ENCODE measurements around the gene CCR1.
"Not testable (repeated sequence)": the region's sequence is repeated elsewhere in the genome, so short reads cannot be mapped to it uniquely, and the experiment has no call there.

Gene CCR1

GRCh38 chr3:46212101-46212500, 4.0 kb upstream of the CCR1 start:
- DNase-seq (ENCODE audit: low read depth in 2 of 2) = no peak

GRCh38 chr3:46209746-46210470, 1.8 kb upstream of the CCR1 start:
- DNase-seq (ENCODE audit: low read depth in 2 of 2) = no peak

GRCh38 chr3:46209053-46209452, 940 bp upstream of the CCR1 start:
- no peak for DNase-seq (ENCODE audit: low read depth in 2 of 2)

GRCh38 chr3:46207514-46207913, 599 bp downstream of the CCR1 start:
- DNase-seq (ENCODE audit: low read depth in 2 of 2) = not testable (repeated sequence)

GRCh38 chr3:46206282-46207015, 1.7 kb downstream of the CCR1 start:
- DNase-seq (ENCODE audit: low read depth in 2 of 2) = no peak

- DNase-seq (ENCODE audit: low read depth in 2 of 2) = no peak
Observed at GRCh38 chr3:46205286-46205960, 2.7 kb downstream of the CCR1 start.

- DNase-seq (ENCODE audit: low read depth in 2 of 2) = no peak
Observed at GRCh38 chr3:46203681-46204080, 4.4 kb downstream of the CCR1 start.

- DNase-seq (ENCODE audit: low read depth in 2 of 2) = no peak
Observed at GRCh38 chr3:46202535-46202934, 5.6 kb downstream of the CCR1 start.

GRCh38 chr3:46200790-46201189, 7.3 kb downstream of the CCR1 start:
- DNase-seq (ENCODE audit: low read depth in 2 of 2) = no peak

GRCh38 chr3:46200211-46200610, 7.9 kb downstream of the CCR1 start:
- no peak for DNase-seq (ENCODE audit: low read depth in 2 of 2)

GRCh38 chr3:46196261-46196957, 11.7 kb downstream of the CCR1 start:
- DNase-seq (ENCODE audit: low read depth in 2 of 2) = no peak

GRCh38 chr3:46194868-46195553, 13.1 kb downstream of the CCR1 start:
- DNase-seq (ENCODE audit: low read depth in 2 of 2) = no peak

- DNase-seq (ENCODE audit: low read depth in 2 of 2) = no peak
Observed at GRCh38 chr3:46193436-46193835, 14.7 kb downstream of the CCR1 start.

- DNase-seq (ENCODE audit: low read depth in 2 of 2) = no peak
Observed at GRCh38 chr3:46192939-46193338, 15.2 kb downstream of the CCR1 start.

- DNase-seq (ENCODE audit: low read depth in 2 of 2) = no peak
Observed at GRCh38 chr3:46191730-46192129, 16.4 kb downstream of the CCR1 start.

- no peak for DNase-seq (ENCODE audit: low read depth in 2 of 2)
Observed at GRCh38 chr3:46188708-46189107, 19.4 kb downstream of the CCR1 start.

GRCh38 chr3:46187876-46188275, 20.2 kb downstream of the CCR1 start:
- DNase-seq (ENCODE audit: low read depth in 2 of 2) = no peak

GRCh38 chr3:46187341-46187700, 20.8 kb downstream of the CCR1 start:
- no peak for DNase-seq (ENCODE audit: low read depth in 2 of 2)

- no peak for DNase-seq (ENCODE audit: low read depth in 2 of 2)
Observed at GRCh38 chr3:46186471-46187340, 21.4 kb downstream of the CCR1 start.

- no peak for DNase-seq (ENCODE audit: low read depth in 2 of 2)
Observed at GRCh38 chr3:46184469-46184868, 23.6 kb downstream of the CCR1 start.

- DNase-seq (ENCODE audit: low read depth in 2 of 2) = no peak
Observed at GRCh38 chr3:46183330-46183729, 24.8 kb downstream of the CCR1 start.

Data from stimulated activated CD8-positive, alpha-beta memory T cell treated with anti-CD3 and anti-CD28 coated beads, Interleukin-2, amount 100 ng/mL, for 1 hour (primary cell).